Activated naive CD4-positive, alpha-beta T cell treated with anti-CD3 and anti-CD28 coated beads for 36 hours (primary cell): Measurements from ENCODE around the gene SLC8A1. TPM values are rescaled to one million over a fixed set of nuclear protein-coding genes. Genes with fewer than 3 reads are reported as not detected.

ENCODE experiments used
- CTCF ChIA-PET: fragments of 350-600 bp; sonication (Branson Sonifier 250); formaldehyde crosslinking; loops from one replicate; lab custom pipeline; 2021; ENCODE audit warnings: antibody characterized with exemption; lab: Charles Lee
- DNase-seq: peaks from one replicate; pipeline ENCODE4 v3.0.0-alpha.2; 2020
- H3K27ac Mint-ChIP-seq: one replicate; pipeline ENCODE4 v1.8.0; 2021; ENCODE audit warnings: mild to moderate bottlenecking, mixed read lengths
- H3K27me3 Mint-ChIP-seq: one replicate; pipeline ENCODE4 v1.8.0; 2021; ENCODE audit warnings: low read depth, mixed read lengths
- H3K36me3 Mint-ChIP-seq: one replicate; pipeline ENCODE4 v1.8.0; 2021; ENCODE audit warnings: low read depth, mixed read lengths
- H3K4me1 Mint-ChIP-seq: one replicate; pipeline ENCODE4 v1.8.0; 2021; ENCODE audit warnings: low read depth, mixed read lengths
- H3K4me3 Mint-ChIP-seq: one replicate; pipeline ENCODE4 v1.8.0; 2021; ENCODE audit warnings: mild to moderate bottlenecking, moderate library complexity, mixed read lengths
- H3K9me3 Mint-ChIP-seq: one replicate; pipeline ENCODE4 v1.8.0; 2021; ENCODE audit warnings: mixed read lengths
- intact Hi-C: fragments of 100-400 bp; cut with micrococcal nuclease; formaldehyde crosslinking; loops from one replicate; pipeline ENCODE4 v1.15.1; 2023
- total RNA-seq, 2 experiments: library from RNA; stranded (reverse); gene quantifications; one replicate each; pipeline ENCODE4 v1.2.3, GENCODE V29; 2021

Gene SLC8A1
- total RNA-seq, 2 experiments from 2014 or later: 0.60 to 0.99 TPM

DNA sequence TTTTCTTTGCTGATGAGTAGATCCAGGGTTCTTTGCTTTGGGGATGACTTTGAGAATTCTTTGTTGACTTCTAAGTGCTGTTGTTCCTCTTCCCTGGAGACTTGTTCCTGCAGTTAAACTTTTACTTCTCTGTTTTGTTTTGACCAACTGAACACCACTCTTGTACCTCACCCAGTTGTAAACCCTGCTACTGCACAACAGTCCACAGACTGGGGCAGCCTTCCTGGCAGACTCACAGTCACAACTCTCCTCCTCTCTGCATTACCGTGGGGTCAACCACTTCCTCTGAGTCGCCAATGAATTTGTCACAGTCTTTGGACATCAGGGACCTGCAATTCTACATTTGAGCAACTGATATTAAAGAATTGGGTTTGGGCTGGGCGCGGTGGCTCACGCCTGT is 3.8 kb upstream of the SLC8A1 start:
- Mint-ChIP-seq H3K9me3 (no peaks in the 10 kb centered on the region), H3K36me3 (peaks cover 4% of the 10 kb centered on the region), H3K4me1 (peaks cover 15% of the 10 kb centered on the region), H3K4me3 (no peak overlapping the region), H3K27ac (no peak overlapping the region), H3K27me3 (peaks cover 33% of the 10 kb centered on the region)
- intact Hi-C loops: no loop called here
- DNase-seq: no peak
- CTCF ChIA-PET: no interaction called here

DNA sequence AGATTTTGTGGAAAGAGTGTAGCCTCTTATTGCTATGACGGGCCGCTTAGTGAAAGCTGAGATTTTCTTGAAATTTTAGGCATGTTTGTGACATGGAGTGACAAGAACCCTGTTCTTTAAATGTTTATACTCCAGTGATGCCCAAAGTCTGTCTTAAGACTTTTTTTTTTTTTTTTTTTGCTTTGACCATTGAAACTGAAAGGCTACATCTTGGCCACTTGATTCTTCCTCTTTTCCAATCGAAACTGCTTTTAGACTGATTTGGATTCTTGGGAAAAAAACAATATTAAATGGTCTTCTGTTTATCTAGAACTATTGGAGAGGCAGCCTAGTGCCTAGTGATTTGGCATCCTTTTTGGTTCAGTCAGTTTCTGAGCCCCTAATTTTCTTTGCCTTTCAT is 2.4 kb upstream of the SLC8A1 start:
- CTCF ChIA-PET: interaction anchor here (0.6 kb wide), 2 partner anchors 11 to 1370 kb away, joined by 3 read pairs; no protein-coding TSS in a partner anchor
- DNase-seq: no peak
- Mint-ChIP-seq H3K27ac (no peak overlapping the region), H3K27me3 (peaks cover 44% of the 10 kb centered on the region), H3K4me3 (no peak overlapping the region), H3K9me3 (no peaks in the 10 kb centered on the region), H3K36me3 (peaks cover 4% of the 10 kb centered on the region), H3K4me1 (peaks cover 23% of the 10 kb centered on the region)
- intact Hi-C loops: loop anchor here (5.0 kb wide), 1 partner anchor 542 kb away; no protein-coding TSS in a partner anchor

DNA sequence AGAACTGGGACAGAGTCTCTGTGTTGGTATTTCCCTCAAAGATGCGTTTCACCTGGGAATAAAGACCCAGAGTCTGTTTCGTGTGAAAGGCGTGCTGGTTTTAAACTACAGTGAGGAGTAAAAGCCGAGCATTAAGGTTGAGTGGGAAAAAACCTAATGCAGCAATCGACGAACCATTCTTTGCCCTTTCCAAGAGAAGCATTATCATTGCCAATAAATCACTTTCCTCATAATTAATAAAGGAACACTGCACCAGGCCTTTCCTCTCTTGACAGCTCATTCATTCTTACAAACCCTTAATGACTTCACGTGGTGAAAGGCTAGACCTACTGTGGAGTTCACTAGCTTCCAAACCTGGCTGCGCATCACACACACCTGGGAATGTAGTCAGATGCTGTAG is 896 bp upstream of the SLC8A1 start:
- Mint-ChIP-seq H3K36me3 (peaks cover 4% of the 10 kb centered on the region), H3K27ac (no peak overlapping the region), H3K9me3 (no peaks in the 10 kb centered on the region), H3K4me3 (peak overlapping the region; percentile 72), H3K27me3 (peaks cover 47% of the 10 kb centered on the region), H3K4me1 (peaks cover 23% of the 10 kb centered on the region)
- no peak for DNase-seq
- intact Hi-C loops: loop anchor here (5.0 kb wide), 1 partner anchor 540 kb away; no protein-coding TSS in a partner anchor
- CTCF ChIA-PET: no interaction called here

DNA sequence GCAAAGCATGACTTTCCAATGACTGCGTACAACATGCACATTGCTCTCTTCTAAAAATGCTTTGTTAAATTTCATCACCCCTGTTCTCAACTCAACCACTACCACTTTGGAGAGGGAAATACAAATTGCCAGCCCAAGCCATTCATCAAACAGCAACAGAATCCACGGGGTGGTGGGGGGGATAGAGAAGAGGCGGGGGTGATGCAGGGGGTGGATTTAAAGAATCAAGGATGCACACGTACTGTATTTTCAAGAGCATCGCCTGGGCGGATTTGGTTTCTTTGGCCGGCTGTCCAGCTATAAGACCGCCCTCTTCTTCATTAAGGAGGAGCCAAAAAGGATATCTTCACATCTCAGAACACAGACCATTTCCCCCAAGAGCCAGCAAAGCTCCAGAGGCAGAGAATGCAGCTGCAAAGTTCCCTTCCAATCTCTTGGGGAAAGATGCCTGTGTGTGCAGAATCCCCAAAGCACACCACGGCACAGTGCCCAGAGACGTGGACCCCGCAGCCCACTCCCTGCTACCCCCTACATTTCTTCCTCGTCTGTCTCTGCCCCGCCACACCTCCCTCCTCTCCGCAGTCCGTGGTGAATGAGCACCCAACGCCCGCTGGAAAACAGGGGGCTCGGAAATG is 977 bp downstream of the SLC8A1 start:
- DNase-seq: no peak

DNA sequence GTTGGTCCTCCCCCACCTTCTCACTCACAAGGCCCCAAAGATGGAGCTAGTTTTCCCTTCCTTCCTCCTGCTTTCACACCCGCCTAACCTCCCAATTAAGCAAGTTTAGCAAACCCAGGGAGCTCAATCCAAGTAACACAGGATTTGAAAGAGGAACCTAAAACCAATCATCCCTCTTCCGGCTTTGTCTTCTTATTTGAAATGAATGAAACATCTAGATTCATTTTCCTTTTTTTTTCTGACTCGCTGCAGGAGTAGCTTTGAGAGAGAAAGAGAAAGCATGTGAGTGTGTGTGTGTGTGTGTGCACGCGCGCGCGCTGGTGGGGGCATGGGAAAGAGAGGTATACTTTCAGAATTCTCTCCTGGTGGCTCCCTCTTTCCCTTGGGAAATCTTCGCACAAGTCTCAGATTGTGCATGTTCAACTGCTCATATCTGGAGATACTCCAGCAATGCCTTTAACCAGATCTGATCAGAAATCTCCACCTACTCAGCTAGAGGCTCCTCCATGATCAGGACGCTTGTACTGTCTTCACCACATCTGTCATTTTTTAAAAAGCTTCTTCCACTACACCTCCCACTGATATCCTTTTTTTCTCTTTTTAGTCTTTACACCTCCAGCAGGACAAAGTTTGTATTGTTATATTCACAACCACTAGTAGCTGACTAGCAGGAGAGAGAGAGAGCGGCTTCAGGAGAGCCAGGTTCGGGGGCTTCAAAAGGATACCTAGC is 1.7 kb downstream of the SLC8A1 start:
- Mint-ChIP-seq H3K27me3 (peaks cover 50% of the 10 kb centered on the region), H3K4me1 (peaks cover 23% of the 10 kb centered on the region), H3K9me3 (no peaks in the 10 kb centered on the region), H3K27ac (no peak overlapping the region), H3K36me3 (peaks cover 4% of the 10 kb centered on the region), H3K4me3 (peak overlapping the region; percentile 78)
- CTCF ChIA-PET: interaction anchor here (0.6 to 1.6 kb wide), 3 partner anchors 13 to 760 kb away, joined by 3 to 7 read pairs (median 4); no protein-coding TSS in a partner anchor
- no peak for DNase-seq
- intact Hi-C loops: loop anchor here (5.0 kb wide), 1 partner anchor 538 kb away; no protein-coding TSS in a partner anchor

More for the DNA sequence above, 977 bp downstream of the SLC8A1 start:
- intact Hi-C loops: loop anchor here (5.0 kb wide), 1 partner anchor 539 kb away; no protein-coding TSS in a partner anchor
- Mint-ChIP-seq H3K36me3 (peaks cover 4% of the 10 kb centered on the region), H3K27me3 (peaks cover 50% of the 10 kb centered on the region), H3K4me3 (peak overlapping the region; percentile 78), H3K9me3 (no peaks in the 10 kb centered on the region), H3K4me1 (peaks cover 23% of the 10 kb centered on the region), H3K27ac (no peak overlapping the region)
- CTCF ChIA-PET: interaction anchor here (0.7 kb wide), 1 partner anchor 14 kb away, joined by 3 read pairs; no protein-coding TSS in a partner anchor

DNA sequence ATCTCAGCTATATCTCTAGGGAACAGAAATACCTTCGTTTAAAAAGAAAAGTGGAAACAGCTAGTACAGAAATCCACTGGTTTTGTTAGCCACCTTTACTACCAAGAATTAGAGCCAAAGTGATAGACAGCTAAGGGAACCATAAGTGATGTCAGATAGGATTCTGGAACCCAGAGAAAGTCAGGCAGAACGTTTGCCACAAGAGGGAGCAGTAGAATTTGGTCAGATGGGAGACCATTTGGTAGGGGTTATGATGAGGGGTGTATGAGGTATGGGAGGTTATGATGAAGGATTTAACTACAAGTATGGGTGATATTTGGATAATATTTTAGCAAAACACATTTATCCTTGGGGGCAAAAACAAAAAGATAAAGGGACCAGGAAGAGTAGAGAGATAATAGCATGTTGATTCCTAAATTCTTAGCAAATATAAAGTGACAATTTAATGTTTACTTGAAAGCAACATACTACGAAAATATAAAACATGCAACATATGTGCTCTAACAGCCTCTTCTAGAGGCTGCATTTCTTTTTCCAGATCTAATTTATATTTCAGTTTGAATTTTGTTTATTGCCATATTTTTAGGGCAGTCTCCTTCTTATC is 3.3 kb downstream of the SLC8A1 start:
- H3K4me3 Mint-ChIP-seq: no peak overlapping the region
- H3K27ac Mint-ChIP-seq: no peak overlapping the region
- intact Hi-C loops: loop anchor here (1.0 kb wide), 1 partner anchor 106 kb away; no protein-coding TSS in a partner anchor
- H3K9me3 Mint-ChIP-seq: no peaks in the 10 kb centered on the region
- H3K36me3 Mint-ChIP-seq: peaks cover 4% of the 10 kb centered on the region
- peak; percentile 14 for DNase-seq
- H3K27me3 Mint-ChIP-seq: peaks cover 39% of the 10 kb centered on the region
- H3K4me1 Mint-ChIP-seq: peaks cover 23% of the 10 kb centered on the region
- CTCF ChIA-PET: interaction anchor here (0.7 to 1.6 kb wide), 4 partner anchors 11 to 1563 kb away, joined by 3 to 7 read pairs (median 3); no protein-coding TSS in a partner anchor

DNA sequence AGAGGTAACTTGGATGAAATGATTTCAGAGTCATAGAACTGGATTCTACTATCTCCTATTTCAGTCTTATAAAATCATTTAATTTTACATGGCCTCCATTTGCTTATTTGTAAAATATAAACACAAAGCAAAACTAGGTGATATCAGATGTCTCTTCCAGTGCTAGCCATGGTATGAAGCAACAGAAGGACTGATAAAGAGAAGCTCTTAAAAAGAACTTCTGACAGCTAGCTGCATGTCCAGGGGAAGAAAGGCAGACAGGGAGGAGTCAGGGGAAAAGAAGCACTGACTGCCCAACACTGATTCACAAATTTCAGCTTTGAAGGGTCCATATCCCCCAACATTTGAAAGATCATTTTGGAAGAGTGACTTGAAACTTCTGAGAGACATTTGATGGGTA is 6.4 kb downstream of the SLC8A1 start:
- DNase-seq: no peak
- peaks cover 6% of the 10 kb centered on the region for H3K4me1 Mint-ChIP-seq
- CTCF ChIA-PET: no interaction called here
- intact Hi-C loops: no loop called here
- no peaks in the 10 kb centered on the region for H3K9me3 Mint-ChIP-seq
- H3K4me3 Mint-ChIP-seq: no peak overlapping the region
- H3K27me3 Mint-ChIP-seq: peaks cover 16% of the 10 kb centered on the region
- H3K27ac Mint-ChIP-seq: no peak overlapping the region
- H3K36me3 Mint-ChIP-seq: no peaks in the 10 kb centered on the region

DNA sequence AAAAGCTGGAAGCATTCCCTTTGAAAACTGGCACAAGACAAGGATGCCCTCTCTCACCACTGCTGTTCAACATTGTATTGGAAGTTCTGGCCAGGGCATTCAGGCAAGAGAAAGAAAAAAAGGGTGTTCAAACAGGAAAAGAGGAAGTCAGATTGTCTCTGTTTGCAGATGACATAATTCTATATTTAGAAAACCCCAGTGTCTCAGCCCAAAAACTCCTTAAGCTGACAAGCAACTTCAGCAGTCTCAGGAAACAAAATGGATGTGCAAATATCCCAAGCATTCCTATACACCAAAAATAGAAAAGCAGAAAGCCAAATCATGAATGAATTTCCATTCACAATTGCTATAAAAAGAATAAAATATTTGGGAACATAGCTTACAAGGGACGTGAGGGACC is 11.1 kb downstream of the SLC8A1 start:
- CTCF ChIA-PET: no interaction called here
- no peak overlapping the region for H3K4me3 Mint-ChIP-seq
- H3K27ac Mint-ChIP-seq: no peak overlapping the region
- no peaks in the 10 kb centered on the region for H3K4me1 Mint-ChIP-seq
- intact Hi-C loops: no loop called here
- H3K36me3 Mint-ChIP-seq: no peaks in the 10 kb centered on the region
- no peak for DNase-seq
- no peaks in the 10 kb centered on the region for H3K9me3 Mint-ChIP-seq
- peaks cover 5% of the 10 kb centered on the region for H3K27me3 Mint-ChIP-seq

DNA sequence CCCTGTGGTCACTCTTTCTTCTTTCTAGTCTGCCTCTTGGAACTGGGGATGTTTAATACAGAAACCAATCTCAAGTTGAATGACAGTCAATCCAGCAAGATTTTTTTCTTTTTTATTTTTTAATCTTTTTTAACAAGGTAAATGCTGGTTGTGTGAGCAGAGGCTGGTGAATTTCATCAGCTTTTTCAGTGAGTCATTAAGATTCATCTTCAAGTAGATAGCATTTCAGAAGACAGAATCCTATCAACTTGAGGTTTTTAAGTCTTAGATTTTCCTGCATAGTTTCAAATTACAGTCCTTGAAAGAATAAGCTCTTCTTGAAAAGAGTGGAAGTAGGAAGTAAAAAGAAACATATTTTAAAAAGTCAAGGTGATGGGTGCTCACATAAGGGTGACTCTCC is 12.4 kb downstream of the SLC8A1 start:
- H3K4me3 Mint-ChIP-seq: no peak overlapping the region
- intact Hi-C loops: no loop called here
- H3K9me3 Mint-ChIP-seq: no peaks in the 10 kb centered on the region
- no peak for DNase-seq
- CTCF ChIA-PET: no interaction called here
- H3K4me1 Mint-ChIP-seq: no peaks in the 10 kb centered on the region
- H3K27ac Mint-ChIP-seq: no peak overlapping the region
- peaks cover 5% of the 10 kb centered on the region for H3K27me3 Mint-ChIP-seq
- no peaks in the 10 kb centered on the region for H3K36me3 Mint-ChIP-seq

DNA sequence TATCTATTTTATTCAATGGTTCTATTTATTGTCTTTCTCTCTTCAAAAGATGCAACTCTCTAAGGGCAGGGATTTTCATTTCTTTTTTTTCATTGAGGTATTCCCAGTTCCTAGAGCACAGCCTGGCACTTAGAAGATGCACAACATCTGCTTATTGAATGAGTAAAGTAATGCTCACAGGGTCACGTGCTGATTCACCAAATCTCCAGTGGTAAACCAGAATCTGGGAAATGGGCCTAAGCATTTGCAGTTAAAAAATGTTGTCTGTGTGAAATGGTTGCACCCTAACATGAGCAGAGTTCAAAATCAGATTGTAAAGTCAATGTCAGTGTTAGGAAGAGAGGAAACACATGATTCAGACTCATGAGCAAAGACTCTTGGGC is 15.8 kb downstream of the SLC8A1 start:
- no peak for DNase-seq
- Mint-ChIP-seq H3K36me3 (no peaks in the 10 kb centered on the region), H3K4me1 (no peaks in the 10 kb centered on the region), H3K27me3 (peaks cover 5% of the 10 kb centered on the region), H3K27ac (no peak overlapping the region), H3K9me3 (no peaks in the 10 kb centered on the region), H3K4me3 (no peak overlapping the region)
- CTCF ChIA-PET: no interaction called here
- intact Hi-C loops: no loop called here

DNA sequence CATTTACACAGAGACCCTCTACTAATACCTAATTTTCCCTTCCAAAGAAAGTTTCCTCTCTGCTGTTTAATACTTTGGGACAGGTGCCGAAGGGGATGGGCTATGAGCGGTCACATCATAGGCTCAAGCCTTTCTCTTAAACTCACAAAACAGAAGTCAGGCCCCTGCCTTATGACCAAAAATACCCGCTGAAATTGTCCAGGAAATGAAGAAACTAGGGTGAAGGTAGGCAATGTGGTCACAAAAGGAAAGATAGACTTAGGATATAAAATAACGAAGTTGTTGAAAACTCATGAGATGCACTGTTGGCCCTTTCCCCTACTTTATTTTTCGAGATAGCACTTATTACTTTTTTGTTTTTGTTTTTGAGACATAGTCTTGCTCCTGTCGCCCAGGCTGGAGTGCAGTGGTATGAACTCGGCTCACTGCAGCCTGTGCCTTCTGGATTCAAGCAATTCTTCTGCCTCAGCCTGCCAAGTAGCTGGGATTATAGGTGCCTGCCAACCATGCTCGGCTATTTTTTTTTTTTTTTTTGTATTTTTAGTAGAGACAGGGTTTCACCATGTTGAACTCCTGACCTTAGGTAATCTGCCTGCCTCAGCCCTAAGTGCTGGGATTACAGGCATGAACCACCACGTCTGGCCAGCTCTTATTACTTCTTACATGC is 16.3 kb downstream of the SLC8A1 start:
- no peaks in the 10 kb centered on the region for H3K36me3 Mint-ChIP-seq
- CTCF ChIA-PET: no interaction called here
- DNase-seq: no peak
- no peak overlapping the region for H3K4me3 Mint-ChIP-seq
- H3K27ac Mint-ChIP-seq: no peak overlapping the region
- no peaks in the 10 kb centered on the region for H3K9me3 Mint-ChIP-seq
- H3K27me3 Mint-ChIP-seq: peaks cover 5% of the 10 kb centered on the region
- intact Hi-C loops: no loop called here
- H3K4me1 Mint-ChIP-seq: no peaks in the 10 kb centered on the region

DNA sequence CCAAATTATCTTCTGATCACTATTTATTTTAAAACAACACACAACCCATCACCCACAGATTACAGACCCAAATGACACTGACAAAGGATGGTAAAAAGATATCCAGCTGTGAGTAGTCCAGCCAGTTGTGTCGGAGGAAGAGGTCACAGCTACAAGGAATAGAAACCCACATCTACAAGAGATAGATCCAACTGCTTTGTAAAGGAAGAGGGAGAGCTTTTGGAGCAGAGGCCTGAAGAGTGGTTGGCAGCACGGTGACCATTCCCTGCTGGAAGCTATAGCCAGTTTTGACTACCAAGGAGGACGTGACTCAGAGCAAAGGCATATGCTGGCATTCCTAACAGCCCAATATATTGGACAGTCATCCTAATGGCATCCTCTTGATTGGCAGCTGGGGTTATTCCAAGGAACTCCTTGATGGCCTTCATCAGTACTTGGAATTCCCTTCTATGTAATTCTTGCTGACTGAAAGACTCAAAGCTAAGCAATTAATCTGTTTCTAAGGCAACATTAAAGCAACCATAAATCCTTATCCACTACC is 17.1 kb downstream of the SLC8A1 start:
- Mint-ChIP-seq H3K9me3 (no peaks in the 10 kb centered on the region), H3K4me1 (no peaks in the 10 kb centered on the region), H3K4me3 (no peak overlapping the region), H3K27ac (no peak overlapping the region), H3K36me3 (no peaks in the 10 kb centered on the region), H3K27me3 (peaks cover 2% of the 10 kb centered on the region)
- no peak for DNase-seq
- CTCF ChIA-PET: no interaction called here
- intact Hi-C loops: no loop called here
